Muscle layer of duodenum (tissue), 2 donors: ENCODE measurements around the gene BICD1.

Source experiments
- H3K27ac ChIP-seq: one replicate; pipeline ENCODE4 v1.7.0; 2013; ENCODE audit warnings: mild to moderate bottlenecking, low read length
- H3K27me3 ChIP-seq: one replicate; pipeline ENCODE4 v1.7.0; 2013; ENCODE audit warnings: low read depth, mild to moderate bottlenecking, control low read depth, low read length
- H3K36me3 ChIP-seq, 2 donors: one replicate each; pipeline ENCODE4 v1.7.0; 2013; ENCODE audit warnings: low read length in 2 of 2, control low read depth in 1 of 2, mild to moderate bottlenecking in 1 of 2; ENCODE audit not compliant: insufficient read depth in 2 of 2, control insufficient read depth in 1 of 2
- H3K4me1 ChIP-seq, 2 donors: one replicate each; pipeline ENCODE4 v1.7.0; 2013; ENCODE audit warnings: low read length in 2 of 2, mild to moderate bottlenecking in 2 of 2, control low read depth in 1 of 2, moderate library complexity in 1 of 2; ENCODE audit not compliant: insufficient read depth in 2 of 2, control insufficient read depth in 1 of 2
- H3K4me3 ChIP-seq, 2 donors: one replicate each; pipeline ENCODE4 v1.7.0; 2013; ENCODE audit warnings: low read length in 2 of 2, low read depth in 1 of 2, mild to moderate bottlenecking in 1 of 2
- H3K9me3 ChIP-seq, 2 donors: one replicate each; pipeline ENCODE4 v1.7.0; 2013; ENCODE audit warnings: low read length in 2 of 2, control low read depth in 1 of 2, mild to moderate bottlenecking in 1 of 2; ENCODE audit not compliant: control insufficient read depth in 1 of 2
- donor health status: healthy.

The BICD1 gene

GRCh38 chr12:32198555-32198954 is 91.9 kb downstream of the BICD1 start:
- H3K27ac ChIP-seq: no peak overlapping the region
- no peaks in the 10 kb centered on the region for H3K36me3 ChIP-seq
- no peaks in the 10 kb centered on the region for H3K9me3 ChIP-seq
- H3K4me3 ChIP-seq: no peak overlapping the region
- no peaks in the 10 kb centered on the region for H3K4me1 ChIP-seq
- no peaks in the 10 kb centered on the region for H3K27me3 ChIP-seq

- H3K36me3 ChIP-seq: no peaks in the 10 kb centered on the region
- no peaks in the 10 kb centered on the region for H3K9me3 ChIP-seq
- no peak overlapping the region for H3K4me3 ChIP-seq
- H3K27ac ChIP-seq: no peak overlapping the region
- H3K4me1 ChIP-seq: no peaks in the 10 kb centered on the region
- H3K27me3 ChIP-seq: no peaks in the 10 kb centered on the region
These were observed 94.4 kb downstream of the BICD1 start for GRCh38 chr12:32201096-32201495.

- Histone ChIP-seq H3K4me1 (no peaks in the 10 kb centered on the region), H3K27ac (no peak overlapping the region), H3K4me3 (no peak overlapping the region), H3K27me3 (no peaks in the 10 kb centered on the region), H3K9me3 (no peaks in the 10 kb centered on the region), H3K36me3 (no peaks in the 10 kb centered on the region)
These were observed 95.3 kb downstream of the BICD1 start for GRCh38 chr12:32201976-32202375.

GRCh38 chr12:32205731-32206130 is 99.1 kb downstream of the BICD1 start:
- H3K36me3 ChIP-seq: no peaks in the 10 kb centered on the region
- H3K4me1 ChIP-seq: no peaks in the 10 kb centered on the region
- no peaks in the 10 kb centered on the region for H3K27me3 ChIP-seq
- no peak overlapping the region for H3K4me3 ChIP-seq
- no peak overlapping the region for H3K27ac ChIP-seq
- no peaks in the 10 kb centered on the region for H3K9me3 ChIP-seq

GRCh38 chr12:32208355-32208754 is 101.7 kb downstream of the BICD1 start:
- Histone ChIP-seq H3K36me3 (no peaks in the 10 kb centered on the region), H3K9me3 (no peaks in the 10 kb centered on the region), H3K27ac (no peak overlapping the region), H3K27me3 (no peaks in the 10 kb centered on the region), H3K4me1 (no peaks in the 10 kb centered on the region), H3K4me3 (no peak overlapping the region)

- Histone ChIP-seq H3K4me3 (no peak overlapping the region), H3K27me3 (no peaks in the 10 kb centered on the region), H3K36me3 (peaks cover 0 to 3% of the 10 kb centered on the region in 2 donors), H3K27ac (no peak overlapping the region), H3K9me3 (no peaks in the 10 kb centered on the region), H3K4me1 (no peaks in the 10 kb centered on the region)
These were observed 104.6 kb downstream of the BICD1 start for GRCh38 chr12:32211066-32211899.

- H3K4me1 ChIP-seq: no peaks in the 10 kb centered on the region
- H3K27me3 ChIP-seq: no peaks in the 10 kb centered on the region
- no peak overlapping the region for H3K27ac ChIP-seq
- H3K9me3 ChIP-seq: no peaks in the 10 kb centered on the region
- peaks cover 0 to 7% of the 10 kb centered on the region in 2 donors for H3K36me3 ChIP-seq
- H3K4me3 ChIP-seq: no peak overlapping the region
These were observed 105.2 kb downstream of the BICD1 start for GRCh38 chr12:32211900-32212156.

GRCh38 chr12:32214723-32215122 is 108.1 kb downstream of the BICD1 start:
- Histone ChIP-seq H3K27ac (no peak overlapping the region), H3K36me3 (peaks cover 6 to 7% of the 10 kb centered on the region in 2 donors), H3K4me1 (no peaks in the 10 kb centered on the region), H3K9me3 (no peaks in the 10 kb centered on the region), H3K27me3 (no peaks in the 10 kb centered on the region), H3K4me3 (no peak overlapping the region)

- H3K9me3 ChIP-seq: no peaks in the 10 kb centered on the region
- no peaks in the 10 kb centered on the region for H3K27me3 ChIP-seq
- H3K4me1 ChIP-seq: no peaks in the 10 kb centered on the region
- no peak overlapping the region for H3K27ac ChIP-seq
- peaks cover 6 to 7% of the 10 kb centered on the region in 2 donors for H3K36me3 ChIP-seq
- H3K4me3 ChIP-seq: no peak overlapping the region
These were observed 111.0 kb downstream of the BICD1 start for GRCh38 chr12:32217354-32218310.

- no peak overlapping the region for H3K27ac ChIP-seq
- no peaks in the 10 kb centered on the region for H3K4me1 ChIP-seq
- H3K36me3 ChIP-seq: peaks cover 0 to 7% of the 10 kb centered on the region in 2 donors
- H3K27me3 ChIP-seq: no peaks in the 10 kb centered on the region
- H3K4me3 ChIP-seq: no peak overlapping the region
- H3K9me3 ChIP-seq: no peaks in the 10 kb centered on the region
These were observed 117.3 kb downstream of the BICD1 start for GRCh38 chr12:32223941-32224340.

- H3K27me3 ChIP-seq: no peaks in the 10 kb centered on the region
- H3K36me3 ChIP-seq: peaks cover 0 to 7% of the 10 kb centered on the region in 2 donors
- no peaks in the 10 kb centered on the region for H3K4me1 ChIP-seq
- no peaks in the 10 kb centered on the region for H3K9me3 ChIP-seq
- no peak overlapping the region for H3K27ac ChIP-seq
- H3K4me3 ChIP-seq: no peak overlapping the region
These were observed 120.1 kb downstream of the BICD1 start for GRCh38 chr12:32226768-32227167.
